T-helper 1 cell treated with Interleukin-12 subunit alpha and Interleukin-12 subunit beta and Interleukin-4 antibody, amounts not matched to agents 30 μg/mL and 1 μg/mL, for 36 hours (primary cell): ENCODE data around the gene DENND2D.
"Not testable (repeated sequence)": the region's sequence is repeated elsewhere in the genome, so short reads cannot be mapped to it uniquely, and the experiment has no call there.

Experiments used
- H3K27ac Mint-ChIP-seq: one replicate; pipeline ENCODE4 v1.8.0; 2021; ENCODE audit warnings: mild to moderate bottlenecking, mixed read lengths
- H3K27me3 Mint-ChIP-seq: one replicate; pipeline ENCODE4 v1.8.0; 2021; ENCODE audit warnings: low read depth, mixed read lengths
- H3K36me3 Mint-ChIP-seq: one replicate; pipeline ENCODE4 v1.8.0; 2021; ENCODE audit warnings: low read depth, mixed read lengths
- H3K4me1 Mint-ChIP-seq: one replicate; pipeline ENCODE4 v1.8.0; 2021; ENCODE audit warnings: low read depth, mixed read lengths
- H3K4me3 Mint-ChIP-seq: one replicate; pipeline ENCODE4 v1.8.0; 2021; ENCODE audit warnings: mild to moderate bottlenecking, moderate library complexity, mixed read lengths
- H3K9me3 Mint-ChIP-seq: one replicate; pipeline ENCODE4 v1.8.0; 2021; ENCODE audit warnings: mixed read lengths

DENND2D gene

DNA sequence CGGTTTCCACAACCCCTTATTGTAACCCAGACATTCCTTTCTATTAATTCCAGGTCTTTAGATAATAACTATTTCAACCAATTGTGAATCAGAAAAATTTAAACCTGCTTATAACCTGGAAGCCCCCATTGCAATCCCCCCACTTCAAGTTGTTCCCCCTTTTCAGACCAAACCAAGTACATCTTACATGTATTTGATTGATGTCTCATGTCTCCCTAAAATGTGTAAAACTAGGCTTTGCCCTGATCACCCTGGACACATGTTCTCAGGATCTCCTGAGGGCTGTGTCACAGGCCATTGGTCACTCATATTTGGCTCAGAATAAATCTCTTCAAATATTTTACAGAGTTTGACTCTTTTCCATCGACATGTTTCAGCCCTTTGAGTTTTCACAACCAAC is 14.8 kb upstream of the DENND2D start:
- H3K36me3 Mint-ChIP-seq, H3K27me3 Mint-ChIP-seq, H3K9me3 Mint-ChIP-seq: not testable (repeated sequence)
- Mint-ChIP-seq H3K4me3 (peak overlapping the region; percentile 59), H3K4me1 (peaks cover 78% of the 10 kb centered on the region), H3K27ac (peak overlapping the region; percentile 89)

DNA sequence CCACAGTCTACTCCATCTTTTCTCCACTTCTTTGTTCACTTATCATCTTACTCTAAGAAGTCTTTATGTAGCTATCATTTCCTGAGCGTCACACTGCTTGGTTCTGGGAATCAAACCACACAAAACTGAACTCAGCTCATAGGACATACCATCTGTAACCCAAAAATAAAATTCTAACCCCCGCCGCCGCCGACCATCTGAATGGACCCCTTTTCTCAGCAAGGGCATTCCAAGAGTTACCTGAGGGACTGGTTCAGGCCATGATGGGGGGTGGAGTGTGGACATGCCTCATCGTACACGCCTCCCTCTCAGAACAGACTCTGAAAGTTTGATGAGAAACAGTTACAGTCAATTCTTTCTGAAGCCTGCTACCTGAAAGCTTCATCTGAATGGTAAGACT is 14.4 kb upstream of the DENND2D start:
- H3K4me1 Mint-ChIP-seq: peaks cover 76% of the 10 kb centered on the region
- H3K36me3 Mint-ChIP-seq: peaks cover 7% of the 10 kb centered on the region
- no peaks in the 10 kb centered on the region for H3K27me3 Mint-ChIP-seq
- H3K9me3 Mint-ChIP-seq: peaks cover 4% of the 10 kb centered on the region
- H3K27ac Mint-ChIP-seq: peak overlapping the region; percentile 89
- peak overlapping the region; percentile 59 for H3K4me3 Mint-ChIP-seq

DNA sequence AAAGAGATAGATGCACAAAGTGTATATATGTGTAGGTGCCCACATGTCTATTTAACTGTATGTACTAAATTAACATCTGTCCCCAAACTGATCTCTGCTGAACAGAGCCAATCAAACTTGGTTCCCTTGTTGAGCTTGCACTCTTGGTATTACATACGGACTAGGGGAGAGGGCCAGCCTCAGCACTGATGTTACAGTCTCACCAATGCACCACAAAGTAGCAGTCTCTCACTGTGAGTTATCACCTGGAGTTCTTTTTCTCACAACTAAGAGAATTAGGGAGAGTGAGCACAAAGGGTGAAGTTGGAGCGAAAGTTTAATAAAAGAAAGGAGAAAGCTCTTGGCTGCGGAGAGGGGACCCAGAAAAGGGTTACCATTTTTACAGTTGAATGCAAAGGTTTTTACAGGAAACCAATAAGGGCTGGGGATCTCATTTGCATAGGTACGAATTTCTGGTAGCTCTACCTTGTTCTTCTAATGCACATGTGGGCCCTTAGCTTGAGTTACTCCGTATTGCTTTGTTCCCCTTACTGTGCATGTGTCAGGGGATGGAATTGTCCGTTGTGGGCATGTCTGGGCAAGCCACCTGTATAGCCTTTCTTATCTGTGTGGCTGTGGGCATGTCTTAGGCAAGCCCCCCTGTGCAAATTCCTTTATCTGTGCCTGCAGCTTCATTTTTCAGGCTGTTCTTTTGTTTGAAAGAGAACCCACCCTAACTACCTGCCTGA is 13.8 kb upstream of the DENND2D start:
- peaks cover 4% of the 10 kb centered on the region for H3K9me3 Mint-ChIP-seq
- H3K4me3 Mint-ChIP-seq: peak overlapping the region; percentile 59
- peaks cover 72% of the 10 kb centered on the region for H3K4me1 Mint-ChIP-seq

DNA sequence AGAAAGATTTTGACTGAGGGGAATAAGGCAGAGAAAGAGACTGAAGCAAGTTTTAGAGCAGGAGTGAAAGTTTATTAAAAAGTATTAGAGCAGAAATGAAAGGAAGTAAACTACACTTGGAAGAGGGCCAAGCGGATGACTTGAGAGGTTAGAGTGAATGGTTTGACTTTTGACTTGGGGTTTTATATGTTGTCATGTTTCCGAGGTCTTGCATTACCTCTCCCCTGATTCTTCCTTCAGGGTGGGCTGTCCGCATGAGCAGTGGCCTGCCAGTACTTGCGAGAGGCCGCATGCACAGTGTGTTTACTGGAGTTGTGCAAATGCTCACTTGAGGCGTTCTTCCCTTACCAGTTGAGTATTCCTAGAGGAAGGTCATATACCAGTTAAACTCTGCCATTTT is 13.0 kb upstream of the DENND2D start:
- H3K27me3 Mint-ChIP-seq: no peaks in the 10 kb centered on the region
- peaks cover 2% of the 10 kb centered on the region for H3K36me3 Mint-ChIP-seq
- H3K4me1 Mint-ChIP-seq: peaks cover 68% of the 10 kb centered on the region
- peak overlapping the region; percentile 89 for H3K27ac Mint-ChIP-seq
- H3K4me3 Mint-ChIP-seq: peak overlapping the region; percentile 56
- H3K9me3 Mint-ChIP-seq: peaks cover 4% of the 10 kb centered on the region

More for the DNA sequence above, 13.8 kb upstream of the DENND2D start:
- Mint-ChIP-seq H3K36me3 (peaks cover 3% of the 10 kb centered on the region), H3K27ac (peak overlapping the region; percentile 89), H3K27me3 (no peaks in the 10 kb centered on the region)

DNA sequence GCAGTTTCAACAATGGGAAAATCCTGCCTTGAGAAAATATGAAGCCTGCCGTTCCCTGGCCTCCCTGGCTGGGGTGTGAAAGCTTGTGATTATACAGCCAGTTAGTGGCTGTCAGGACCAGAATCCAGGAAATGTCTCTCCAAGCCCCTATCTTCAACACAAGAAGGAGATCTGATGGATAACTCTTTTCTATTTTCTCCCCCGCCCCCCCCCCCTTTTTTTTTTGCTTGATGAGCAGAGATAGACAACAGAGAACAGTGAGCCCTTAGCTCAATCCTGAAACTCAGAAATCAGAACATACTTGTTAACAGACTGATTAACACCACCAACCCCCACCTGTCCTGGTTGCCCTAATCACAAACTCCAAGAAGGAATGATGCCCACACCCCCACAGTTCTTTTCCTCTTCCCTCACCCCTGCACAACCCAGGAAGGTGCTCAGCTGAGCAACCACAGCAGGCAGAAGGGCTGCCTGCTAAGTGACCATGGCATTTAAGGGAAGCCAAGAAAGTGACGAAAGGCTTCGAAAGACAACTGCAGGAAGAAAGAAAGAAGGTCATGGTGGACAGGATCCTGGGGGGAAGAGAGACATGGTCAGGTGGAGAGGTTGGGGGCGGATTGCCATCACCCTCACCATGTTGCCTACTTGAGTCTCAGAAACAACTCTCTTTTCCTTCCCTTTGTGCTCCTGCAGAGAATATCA is 12.3 kb upstream of the DENND2D start:
- H3K27ac Mint-ChIP-seq: peak overlapping the region; percentile 89
- peaks cover 4% of the 10 kb centered on the region for H3K9me3 Mint-ChIP-seq
- no peaks in the 10 kb centered on the region for H3K27me3 Mint-ChIP-seq
- no peaks in the 10 kb centered on the region for H3K36me3 Mint-ChIP-seq
- H3K4me3 Mint-ChIP-seq: peak overlapping the region; percentile 56
- peaks cover 65% of the 10 kb centered on the region for H3K4me1 Mint-ChIP-seq

DNA sequence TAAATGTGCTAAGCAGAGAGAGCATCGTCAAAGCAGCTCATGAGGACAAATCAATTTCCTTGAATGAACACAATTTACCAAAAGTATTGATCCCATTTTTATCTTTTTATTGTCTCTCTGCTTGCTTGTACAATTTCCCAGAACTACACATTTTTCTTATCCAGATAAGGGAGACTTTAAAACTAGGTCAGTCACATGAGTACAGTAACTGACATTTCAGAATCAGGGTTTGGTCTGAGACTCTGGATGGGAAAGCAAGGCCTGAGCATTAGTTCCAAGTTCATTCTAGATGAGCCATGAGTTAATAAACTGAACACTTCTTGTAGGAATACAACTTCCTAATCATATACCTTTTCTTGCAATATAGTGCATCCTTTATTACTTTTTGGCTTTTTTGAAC is 11.5 kb upstream of the DENND2D start:
- Mint-ChIP-seq H3K27me3 (no peaks in the 10 kb centered on the region), H3K27ac (no peak overlapping the region), H3K4me3 (no peak overlapping the region), H3K4me1 (peaks cover 60% of the 10 kb centered on the region), H3K36me3 (no peaks in the 10 kb centered on the region), H3K9me3 (no peaks in the 10 kb centered on the region)

DNA sequence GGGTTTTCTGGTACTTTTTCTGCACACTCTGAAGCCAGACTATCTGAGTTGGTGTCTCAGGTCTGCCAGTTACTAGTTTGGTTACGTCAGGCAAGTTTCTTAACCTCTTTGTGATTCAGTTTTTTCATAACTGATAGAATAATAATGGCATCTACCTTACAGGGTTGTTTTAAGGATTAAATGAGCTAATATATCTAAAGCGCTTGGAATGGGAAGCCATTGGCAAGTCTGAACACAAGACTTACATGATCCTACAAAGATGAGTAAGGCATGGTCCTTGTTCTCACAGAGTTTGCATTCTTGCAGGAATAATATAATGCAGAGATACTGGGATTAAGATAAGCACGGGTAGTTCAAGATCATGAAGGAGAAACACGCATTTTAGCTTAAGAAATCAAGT is 9.2 kb upstream of the DENND2D start:
- H3K36me3 Mint-ChIP-seq: peaks cover 2% of the 10 kb centered on the region
- no peaks in the 10 kb centered on the region for H3K9me3 Mint-ChIP-seq
- H3K27me3 Mint-ChIP-seq: peaks cover 3% of the 10 kb centered on the region
- no peak overlapping the region for H3K4me3 Mint-ChIP-seq
- H3K4me1 Mint-ChIP-seq: peaks cover 55% of the 10 kb centered on the region
- H3K27ac Mint-ChIP-seq: no peak overlapping the region

DNA sequence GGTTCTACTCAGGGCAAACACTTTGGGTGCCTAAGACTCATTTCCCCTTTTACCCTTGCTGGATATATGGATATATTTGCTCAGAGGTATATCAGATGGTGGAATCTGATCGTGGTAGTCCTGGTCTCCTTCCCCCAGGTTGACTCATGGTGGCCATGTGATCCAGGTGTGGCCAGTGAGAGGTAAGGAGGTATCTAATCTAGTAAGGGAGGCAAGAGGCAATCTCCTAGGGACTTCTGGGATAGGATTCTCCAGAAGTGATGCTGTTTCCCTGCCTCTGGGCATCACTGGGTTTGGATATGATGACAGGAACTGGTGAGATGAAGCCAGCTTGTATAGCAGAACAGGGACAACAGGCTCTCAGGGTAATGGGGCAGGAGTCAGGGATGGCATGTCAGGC is 8.5 kb upstream of the DENND2D start:
- Mint-ChIP-seq H3K4me1 (peaks cover 49% of the 10 kb centered on the region), H3K27ac (no peak overlapping the region), H3K27me3 (peaks cover 3% of the 10 kb centered on the region)

DNA sequence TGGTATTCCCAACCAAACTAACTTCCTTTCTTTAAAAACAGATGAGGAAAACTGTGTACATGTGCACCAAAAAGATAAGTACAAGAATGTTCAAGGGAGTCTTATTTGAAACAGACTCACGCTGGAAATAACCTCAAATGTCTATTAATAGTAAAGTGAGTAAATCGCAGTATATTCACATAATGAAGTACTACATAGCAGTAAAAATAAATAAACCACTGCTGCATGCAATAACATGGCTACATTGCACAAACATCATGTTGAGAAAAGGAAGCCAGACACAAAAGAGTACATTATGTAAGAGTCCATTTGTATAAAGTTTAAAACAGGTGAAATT is 5.2 kb upstream of the DENND2D start:
- Mint-ChIP-seq H3K27ac (peak overlapping the region; percentile 46), H3K9me3 (no peaks in the 10 kb centered on the region), H3K36me3 (peaks cover 2% of the 10 kb centered on the region), H3K27me3 (peaks cover 3% of the 10 kb centered on the region), H3K4me3 (no peak overlapping the region), H3K4me1 (peaks cover 54% of the 10 kb centered on the region)

More for the DNA sequence above, 8.5 kb upstream of the DENND2D start:
- H3K4me3 Mint-ChIP-seq: no peak overlapping the region
- peaks cover 2% of the 10 kb centered on the region for H3K36me3 Mint-ChIP-seq
- H3K9me3 Mint-ChIP-seq: no peaks in the 10 kb centered on the region

DNA sequence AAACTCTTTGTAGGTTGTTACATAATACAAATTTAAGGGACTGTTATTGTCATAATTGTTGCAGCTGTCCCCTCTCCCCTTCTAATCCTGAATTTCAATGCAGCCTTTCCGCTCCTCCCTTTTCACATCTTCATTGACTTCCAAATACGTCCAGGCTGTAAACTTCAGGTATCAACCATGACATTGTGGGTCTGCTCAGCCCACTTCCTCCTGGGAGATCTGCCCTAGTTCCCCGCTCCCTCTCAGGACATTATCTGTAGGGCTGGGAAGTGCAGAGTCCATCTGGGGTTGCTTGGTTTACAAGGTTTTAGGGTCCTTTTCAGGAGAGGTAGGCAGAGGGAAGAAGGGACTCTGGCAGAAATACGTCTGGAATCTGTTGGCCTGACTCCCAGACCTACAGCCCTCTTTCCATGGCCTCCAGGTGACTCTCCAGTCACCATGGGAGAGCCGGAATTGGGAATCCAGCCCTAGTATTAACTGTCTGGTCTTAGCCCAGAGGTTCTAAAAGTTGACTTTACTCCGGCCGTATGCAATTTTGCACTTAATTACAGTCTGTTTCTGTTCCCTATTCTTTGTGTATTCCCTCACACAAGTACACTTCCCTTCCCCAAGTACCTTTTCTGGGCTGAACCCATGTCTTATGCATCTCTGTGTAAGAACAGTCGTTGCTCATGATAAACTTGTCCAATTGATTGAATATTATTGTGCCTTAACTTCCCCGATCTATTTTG is 4.7 kb upstream of the DENND2D start:
- H3K9me3 Mint-ChIP-seq: no peaks in the 10 kb centered on the region
- peak overlapping the region; percentile 69 for H3K27ac Mint-ChIP-seq
- peaks cover 56% of the 10 kb centered on the region for H3K4me1 Mint-ChIP-seq

DNA sequence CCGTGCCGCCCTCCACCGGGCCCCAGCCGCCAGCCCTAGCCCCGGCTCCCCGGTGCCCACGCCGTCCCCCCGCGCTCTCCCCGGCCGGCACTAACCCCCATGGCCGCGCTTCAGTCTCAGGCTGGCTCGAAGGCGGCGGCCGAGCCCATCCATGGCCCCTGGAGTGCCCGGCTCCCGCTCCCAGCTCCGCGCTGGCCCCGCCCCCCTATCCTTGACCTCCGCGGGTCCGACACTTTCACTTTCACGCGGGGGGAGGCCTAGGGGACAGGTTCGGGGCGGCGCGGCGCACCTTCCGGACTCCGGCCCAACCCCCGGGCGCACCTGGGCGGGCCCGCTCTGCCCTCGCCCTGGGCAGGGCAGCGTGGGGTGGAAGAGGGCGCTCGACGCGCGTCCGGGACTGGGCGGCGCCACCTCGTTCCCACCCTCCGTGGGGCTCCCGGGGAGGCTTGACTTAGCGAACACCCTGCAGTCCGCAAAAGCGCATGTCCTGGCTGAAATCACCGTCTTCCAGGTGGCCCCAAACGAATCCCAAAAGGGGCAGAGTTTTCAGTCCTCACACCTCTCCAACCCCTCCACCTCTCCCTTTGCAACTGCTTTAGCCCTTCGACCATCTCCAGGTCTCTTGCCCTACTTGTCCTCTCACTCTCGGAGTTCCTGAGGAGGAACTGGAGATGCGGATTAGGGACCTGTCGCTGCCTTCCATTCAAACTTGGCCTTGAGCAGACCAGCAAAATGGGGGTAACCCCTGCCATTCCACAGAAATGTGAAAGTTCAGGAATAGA is 3.9 kb upstream of the DENND2D start:
- Mint-ChIP-seq H3K36me3 (peaks cover 7% of the 10 kb centered on the region), H3K4me3 (peak overlapping the region; percentile 78), H3K9me3 (no peaks in the 10 kb centered on the region), H3K27ac (peak overlapping the region; percentile 86), H3K4me1 (peaks cover 53% of the 10 kb centered on the region), H3K27me3 (peaks cover 3% of the 10 kb centered on the region)

More for the DNA sequence above, 4.7 kb upstream of the DENND2D start:
- H3K4me3 Mint-ChIP-seq: peak overlapping the region; percentile 78
- peaks cover 2% of the 10 kb centered on the region for H3K36me3 Mint-ChIP-seq
- H3K27me3 Mint-ChIP-seq: peaks cover 3% of the 10 kb centered on the region

DNA sequence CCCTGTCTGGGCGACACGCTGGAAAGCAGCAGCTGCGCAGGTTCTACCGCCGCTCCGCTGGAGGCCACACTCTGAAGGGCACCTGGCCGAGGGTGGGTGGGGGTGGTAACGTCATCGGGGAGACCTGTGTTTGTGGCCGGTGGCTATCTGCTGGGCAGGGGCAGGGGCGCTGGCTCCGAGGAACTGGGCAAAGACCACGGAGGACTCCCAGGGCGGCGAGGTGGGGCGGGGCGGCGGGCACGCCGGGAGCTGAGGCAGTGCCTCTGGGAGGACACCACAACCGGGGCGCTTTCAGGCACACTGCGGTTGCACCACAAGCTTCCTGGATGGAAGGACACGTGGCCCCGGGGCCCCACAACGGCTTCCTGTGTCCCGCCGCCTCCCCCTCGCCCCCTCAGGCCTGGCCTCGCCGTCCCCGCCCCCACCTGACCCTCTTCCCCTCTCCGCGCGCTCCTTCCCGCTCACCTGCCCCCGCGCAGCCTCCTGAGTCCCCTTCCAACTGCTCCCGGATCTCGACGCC is 3.3 kb upstream of the DENND2D start:
- Mint-ChIP-seq H3K9me3 (no peaks in the 10 kb centered on the region), H3K4me1 (peaks cover 53% of the 10 kb centered on the region), H3K4me3 (peak overlapping the region; percentile 75), H3K27me3 (peaks cover 3% of the 10 kb centered on the region), H3K36me3 (peaks cover 9% of the 10 kb centered on the region), H3K27ac (peak overlapping the region; percentile 86)

DNA sequence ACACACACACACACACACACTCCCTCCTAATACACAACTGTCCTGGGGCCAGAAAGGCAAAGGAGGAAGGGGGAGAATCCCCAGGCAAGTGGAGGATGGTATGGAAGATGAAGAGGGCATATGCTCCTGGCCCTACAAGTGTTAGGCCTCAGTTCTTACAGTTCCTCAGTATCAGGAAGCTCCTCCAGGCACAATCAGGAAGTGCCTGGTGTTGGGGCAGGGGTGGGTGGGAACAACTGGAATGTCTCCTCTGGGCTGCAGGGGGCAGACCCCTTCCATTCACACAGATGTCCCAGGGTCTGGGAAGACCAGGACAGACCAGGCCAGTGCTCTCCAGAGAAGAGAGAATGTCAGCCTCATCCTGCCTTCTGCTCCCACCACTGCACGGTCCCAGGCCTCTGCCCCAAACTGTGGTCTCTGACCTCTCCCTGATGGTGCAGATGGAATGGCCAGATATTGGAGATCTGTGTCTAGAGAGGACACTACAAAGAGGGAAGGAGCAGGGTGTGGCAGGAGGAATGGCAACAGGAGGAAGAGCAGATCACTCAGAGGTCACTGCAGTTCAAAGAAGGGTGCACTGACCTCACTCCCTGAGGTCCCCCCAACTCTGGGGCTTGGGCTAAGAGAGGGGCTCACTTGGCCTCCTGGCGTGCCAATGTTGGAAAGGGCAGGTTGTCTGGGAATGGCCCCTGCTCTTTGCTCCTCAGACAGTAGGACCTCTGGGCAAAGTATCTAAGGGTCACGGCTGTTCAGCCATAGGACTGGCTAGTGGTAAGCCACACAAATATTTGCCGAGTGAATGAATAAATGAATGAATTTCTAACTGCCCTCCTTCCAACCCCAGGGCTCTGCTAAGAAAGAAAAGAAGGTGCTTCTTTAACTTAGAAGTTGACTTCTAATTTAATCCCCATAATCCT is 2.5 kb upstream of the DENND2D start:
- peaks cover 17% of the 10 kb centered on the region for H3K36me3 Mint-ChIP-seq
- H3K4me1 Mint-ChIP-seq: peaks cover 50% of the 10 kb centered on the region
- H3K27ac Mint-ChIP-seq: peak overlapping the region; percentile 86
- H3K4me3 Mint-ChIP-seq: peak overlapping the region; percentile 96
- peaks cover 3% of the 10 kb centered on the region for H3K27me3 Mint-ChIP-seq
- H3K9me3 Mint-ChIP-seq: no peaks in the 10 kb centered on the region
